Hepatic stellate cell (primary cell): ENCODE data around the gene FAM237A.
A peak's percentile ranks its signal among the peaks of the same experiment; 100 is the strongest.

Experiments
- DNase-seq: peaks from one replicate; pipeline ENCODE4 v3.0.0; 2011; ENCODE audit warnings: low spot score

The FAM237A gene

GRCh38 chr2:206688990-206689389 is 46.7 kb downstream of the FAM237A start:
- DNase-seq = no peak

GRCh38 chr2:206692971-206693370 is 50.7 kb downstream of the FAM237A start:
- DNase-seq = no peak

GRCh38 chr2:206693399-206694137 is 51.3 kb downstream of the FAM237A start:
- DNase-seq = peak; percentile 12

DNA sequence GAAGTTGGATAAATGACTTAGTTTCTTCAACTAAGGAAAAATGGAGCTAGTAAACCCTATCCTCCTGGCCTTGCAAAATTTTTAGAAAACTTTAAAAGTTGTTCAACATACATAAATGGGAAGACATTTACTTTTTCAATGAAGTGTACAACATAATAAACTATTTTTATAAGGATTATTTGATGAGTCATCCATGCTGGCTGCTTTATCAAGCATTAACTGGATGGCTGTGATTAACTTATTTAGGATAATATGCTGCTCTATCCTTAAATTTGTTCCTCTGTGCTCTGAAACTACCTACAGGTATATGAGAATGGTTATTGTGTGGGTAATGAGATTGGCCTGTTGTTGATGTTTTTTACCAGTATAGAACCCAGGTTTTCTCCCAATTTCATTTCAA is 54.6 kb downstream of the FAM237A start:
- DNase-seq = no peak

GRCh38 chr2:206698811-206699210 is 56.5 kb downstream of the FAM237A start:
- DNase-seq = no peak
